ENCODE data around the gene KCNH6. TPM values are rescaled to one million over a fixed set of nuclear protein-coding genes. Genes with fewer than 3 reads are reported as not detected.

The KCNH6 gene
- total RNA-seq, 2 experiments from 2014 or later: not detected

DNA sequence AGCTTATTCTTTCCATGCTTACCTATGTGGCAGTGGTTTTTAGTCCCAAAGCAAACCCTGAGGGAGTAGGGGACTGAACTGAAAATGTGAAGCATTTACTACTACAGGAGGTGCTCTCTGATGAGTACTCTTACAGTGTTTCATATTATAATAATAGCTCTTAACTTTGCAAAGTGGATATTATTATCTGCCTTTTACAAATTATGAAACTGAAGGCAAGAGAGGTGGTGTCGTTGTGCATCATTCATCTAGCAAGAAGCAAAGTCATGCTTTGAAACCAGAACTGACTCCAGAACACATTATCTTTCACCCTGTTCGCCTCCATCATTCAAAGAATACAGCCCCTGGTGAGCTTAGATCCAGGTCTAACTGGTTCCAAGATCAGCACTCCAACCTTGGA is 8.2 kb upstream of the KCNH6 start:
- POLR2A ChIA-PET: no interaction called here
- no peak overlapping the region for H3K27ac Mint-ChIP-seq

GRCh38 chr17:63515426-63515825 is 7.7 kb upstream of the KCNH6 start:
- H3K27me3 Mint-ChIP-seq: peaks cover 3% of the 10 kb centered on the region
- DNase-seq (no peak), ATAC-seq (no peak)
- peaks cover 11% of the 10 kb centered on the region for H3K4me1 Mint-ChIP-seq
- no peaks in the 10 kb centered on the region for H3K36me3 Mint-ChIP-seq (ENCODE audit: low read depth)
- CTCF ChIA-PET: interaction anchor here (1.0 kb wide), 1 partner anchor 66 kb away, joined by 3 read pairs; no protein-coding TSS in a partner anchor
- no peaks in the 10 kb centered on the region for H3K9me3 Mint-ChIP-seq (ENCODE audit: low read depth)
- intact Hi-C loops (cut with DNase I, micrococcal nuclease): no loop called here
- POLR2A ChIA-PET: no interaction called here
- no peak overlapping the region for H3K4me3 Mint-ChIP-seq
- H3K27ac Mint-ChIP-seq: no peak overlapping the region

More for the DNA sequence above, 8.2 kb upstream of the KCNH6 start:
- peaks cover 3% of the 10 kb centered on the region for H3K27me3 Mint-ChIP-seq
- peak; percentile 39 for ATAC-seq
- CTCF ChIA-PET: interaction anchor here (1.0 kb wide), 1 partner anchor 67 kb away, joined by 3 read pairs; no protein-coding TSS in a partner anchor
- H3K9me3 Mint-ChIP-seq (ENCODE audit: low read depth): no peaks in the 10 kb centered on the region
- peaks cover 11% of the 10 kb centered on the region for H3K4me1 Mint-ChIP-seq
- intact Hi-C loops (cut with DNase I, micrococcal nuclease): no loop called here
- H3K4me3 Mint-ChIP-seq: no peak overlapping the region
- no peak for DNase-seq
- no peaks in the 10 kb centered on the region for H3K36me3 Mint-ChIP-seq (ENCODE audit: low read depth)

GRCh38 chr17:63516910-63517824 is 6.0 kb upstream of the KCNH6 start:
- peak; percentile 65 for DNase-seq
- ChIA-PET CTCF (no interaction called here), POLR2A (no interaction called here)
- peak; percentile 88 for ATAC-seq
- H3K9me3 Mint-ChIP-seq (ENCODE audit: low read depth): no peaks in the 10 kb centered on the region
- peaks cover 3% of the 10 kb centered on the region for H3K27me3 Mint-ChIP-seq
- H3K27ac Mint-ChIP-seq: no peak overlapping the region
- intact Hi-C loops (cut with DNase I, micrococcal nuclease): no loop called here
- no peaks in the 10 kb centered on the region for H3K36me3 Mint-ChIP-seq (ENCODE audit: low read depth)
- no peak overlapping the region for H3K4me3 Mint-ChIP-seq
- H3K4me1 Mint-ChIP-seq: peaks cover 11% of the 10 kb centered on the region

GRCh38 chr17:63517825-63518534 is 5.2 kb upstream of the KCNH6 start:
- no peak overlapping the region for H3K27ac Mint-ChIP-seq
- intact Hi-C loops (cut with DNase I, micrococcal nuclease): no loop called here
- peaks cover 3% of the 10 kb centered on the region for H3K27me3 Mint-ChIP-seq
- H3K36me3 Mint-ChIP-seq (ENCODE audit: low read depth): no peaks in the 10 kb centered on the region
- no peaks in the 10 kb centered on the region for H3K9me3 Mint-ChIP-seq (ENCODE audit: low read depth)
- DNase-seq (no peak), ATAC-seq (no peak)
- H3K4me3 Mint-ChIP-seq: no peak overlapping the region
- CTCF ChIA-PET: no interaction called here
- POLR2A ChIA-PET: interaction anchor here (0.6 kb wide), 1 partner anchor 93 kb away, joined by 8 read pairs; no protein-coding TSS in a partner anchor
- peaks cover 11% of the 10 kb centered on the region for H3K4me1 Mint-ChIP-seq

GRCh38 chr17:63519116-63519881 is 3.9 kb upstream of the KCNH6 start:
- Mint-ChIP-seq H3K4me1 (peaks cover 14% of the 10 kb centered on the region), H3K27ac (no peak overlapping the region), H3K4me3 (no peak overlapping the region), H3K36me3 (ENCODE audit: low read depth) (no peaks in the 10 kb centered on the region), H3K27me3 (peaks cover 11% of the 10 kb centered on the region), H3K9me3 (ENCODE audit: low read depth) (no peaks in the 10 kb centered on the region)
- ATAC-seq (no peak), DNase-seq (no peak)
- ChIA-PET POLR2A (no interaction called here), CTCF (no interaction called here)
- intact Hi-C loops (cut with DNase I, micrococcal nuclease): no loop called here

DNA sequence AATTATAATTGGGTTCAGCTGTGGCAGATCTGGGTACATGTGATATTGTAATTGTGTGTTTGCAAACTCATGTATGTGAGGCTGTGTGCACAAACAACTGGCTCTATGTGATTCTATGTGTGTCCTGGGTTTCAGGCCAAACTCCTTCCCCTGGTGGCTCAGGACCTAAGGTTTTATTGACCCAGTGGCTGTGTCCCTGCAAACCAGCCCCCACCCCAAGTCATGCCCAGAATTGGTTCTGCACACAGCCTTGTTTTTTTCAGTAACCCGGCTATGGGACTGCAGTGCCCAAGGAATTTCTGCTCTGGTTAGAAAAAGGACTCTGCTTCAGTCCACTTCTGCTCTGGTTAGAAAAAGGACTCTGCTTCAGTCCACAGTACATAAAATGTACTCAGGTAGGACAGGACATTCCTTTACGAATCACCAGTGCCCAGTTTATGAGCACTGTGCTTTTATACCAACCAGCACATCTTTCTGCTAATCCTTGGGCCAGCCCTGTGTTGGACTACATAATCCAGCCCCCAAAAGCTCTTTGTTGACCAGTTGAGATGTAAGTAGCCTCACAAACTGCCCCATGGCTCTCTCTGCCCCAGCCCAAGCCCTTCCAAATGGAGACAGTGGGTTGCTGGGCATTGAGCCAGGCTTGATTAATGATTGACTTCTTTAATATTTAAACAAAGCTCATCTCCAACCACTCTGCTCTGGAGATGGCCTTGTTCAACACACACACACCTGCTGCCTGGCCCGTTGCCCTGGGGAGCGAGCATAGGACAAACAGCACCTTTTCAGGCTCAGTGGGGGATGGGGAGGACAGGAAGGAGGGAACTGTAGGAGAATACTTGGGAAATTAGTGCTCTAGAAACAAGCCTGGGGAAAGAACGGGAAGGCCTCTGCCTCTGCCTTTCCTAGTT is 2.9 kb upstream of the KCNH6 start:
- no peak overlapping the region for H3K4me3 Mint-ChIP-seq
- CTCF ChIA-PET: interaction anchor here (0.6 kb wide), 1 partner anchor 11 kb away, joined by 3 read pairs; no protein-coding TSS in a partner anchor
- DNase-seq (no peak), ATAC-seq (no peak)
- H3K27ac Mint-ChIP-seq: no peak overlapping the region
- intact Hi-C loops (cut with DNase I, micrococcal nuclease): no loop called here
- H3K27me3 Mint-ChIP-seq: peaks cover 11% of the 10 kb centered on the region
- POLR2A ChIA-PET: no interaction called here
- no peaks in the 10 kb centered on the region for H3K36me3 Mint-ChIP-seq (ENCODE audit: low read depth)
- no peaks in the 10 kb centered on the region for H3K9me3 Mint-ChIP-seq (ENCODE audit: low read depth)
- H3K4me1 Mint-ChIP-seq: peaks cover 14% of the 10 kb centered on the region

- intact Hi-C loops (cut with DNase I, micrococcal nuclease): no loop called here
- H3K27me3 Mint-ChIP-seq: peaks cover 10% of the 10 kb centered on the region
- ChIA-PET POLR2A (interaction anchor here (1.2 kb wide), 1 partner anchor 26 kb away, joined by 3 read pairs; the partner anchor contains the start of gene DCAF7), CTCF (no interaction called here)
- no peak overlapping the region for H3K27ac Mint-ChIP-seq
- no peaks in the 10 kb centered on the region for H3K36me3 Mint-ChIP-seq (ENCODE audit: low read depth)
- DNase-seq (no peak), ATAC-seq (no peak)
- H3K4me1 Mint-ChIP-seq: peaks cover 3% of the 10 kb centered on the region
- H3K9me3 Mint-ChIP-seq (ENCODE audit: low read depth): no peaks in the 10 kb centered on the region
- no peak overlapping the region for H3K4me3 Mint-ChIP-seq
Observed at GRCh38 chr17:63524051-63524450, 893 bp downstream of the KCNH6 start.

DNA sequence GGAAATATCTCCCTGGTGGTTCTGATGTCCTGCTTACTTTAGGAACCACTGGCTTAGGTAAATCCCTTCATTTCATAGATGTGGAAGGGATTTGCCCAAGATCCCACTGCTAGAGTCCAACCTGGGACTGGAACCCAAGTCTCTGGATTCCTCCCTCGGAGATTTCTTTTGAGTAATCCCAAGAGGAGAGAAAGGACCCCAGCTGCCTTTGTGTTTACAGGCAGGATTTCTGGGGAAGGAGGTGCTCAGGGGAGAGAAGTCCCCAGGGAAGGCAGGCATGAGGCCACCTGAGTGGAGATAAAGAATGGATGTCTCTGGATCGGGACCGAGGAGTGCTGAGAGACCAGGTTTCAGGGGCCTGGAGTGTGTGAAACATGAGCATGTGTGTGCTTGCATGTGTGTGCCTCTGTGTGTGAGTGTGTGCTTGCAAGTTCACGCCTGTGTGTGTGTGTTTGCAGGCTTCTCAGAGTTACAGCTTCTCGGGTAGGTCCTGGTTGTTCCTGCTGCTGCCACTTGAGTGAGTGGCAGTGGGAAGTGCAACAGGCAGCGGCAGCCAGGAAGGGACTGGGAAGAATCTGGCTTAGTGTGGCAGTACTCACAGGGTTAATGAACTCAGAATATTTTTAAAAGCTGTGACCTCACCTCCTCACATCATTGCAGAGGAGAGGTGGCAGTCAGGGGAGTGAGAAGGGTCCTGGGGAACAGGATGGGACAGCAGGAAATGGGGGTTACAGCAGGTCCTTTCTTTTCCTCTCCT is 2.2 kb downstream of the KCNH6 start:
- no peak overlapping the region for H3K27ac Mint-ChIP-seq
- DNase-seq (no peak), ATAC-seq (no peak)
- H3K9me3 Mint-ChIP-seq (ENCODE audit: low read depth): no peaks in the 10 kb centered on the region
- no peak overlapping the region for H3K4me3 Mint-ChIP-seq
- H3K4me1 Mint-ChIP-seq: peaks cover 3% of the 10 kb centered on the region
- intact Hi-C loops (cut with DNase I, micrococcal nuclease): no loop called here
- CTCF ChIA-PET: interaction anchor here (0.6 kb wide), 1 partner anchor 24 kb away, joined by 3 read pairs; no protein-coding TSS in a partner anchor
- H3K27me3 Mint-ChIP-seq: peaks cover 10% of the 10 kb centered on the region
- POLR2A ChIA-PET: interaction anchor here (0.6 kb wide), 1 partner anchor 93 kb away, joined by 3 read pairs; no protein-coding TSS in a partner anchor
- H3K36me3 Mint-ChIP-seq (ENCODE audit: low read depth): no peaks in the 10 kb centered on the region

- POLR2A ChIA-PET: no interaction called here
- H3K36me3 Mint-ChIP-seq (ENCODE audit: low read depth): no peaks in the 10 kb centered on the region
- H3K4me1 Mint-ChIP-seq: peaks cover 3% of the 10 kb centered on the region
- H3K9me3 Mint-ChIP-seq (ENCODE audit: low read depth): no peaks in the 10 kb centered on the region
- peaks cover 10% of the 10 kb centered on the region for H3K27me3 Mint-ChIP-seq
- DNase-seq (no peak), ATAC-seq (no peak)
- intact Hi-C loops (cut with DNase I, micrococcal nuclease): no loop called here
- no peak overlapping the region for H3K4me3 Mint-ChIP-seq
- CTCF ChIA-PET: interaction anchor here (0.6 to 1.0 kb wide), 4 partner anchors 36 to 171 kb away, joined by 3 read pairs; no protein-coding TSS in a partner anchor
- no peak overlapping the region for H3K27ac Mint-ChIP-seq
Observed at GRCh38 chr17:63526861-63527260, 3.7 kb downstream of the KCNH6 start.

GRCh38 chr17:63528183-63528582 is 5.0 kb downstream of the KCNH6 start:
- Mint-ChIP-seq H3K4me1 (peaks cover 3% of the 10 kb centered on the region), H3K27me3 (peaks cover 10% of the 10 kb centered on the region), H3K27ac (no peak overlapping the region), H3K36me3 (ENCODE audit: low read depth) (no peaks in the 10 kb centered on the region), H3K4me3 (no peak overlapping the region), H3K9me3 (ENCODE audit: low read depth) (no peaks in the 10 kb centered on the region)
- DNase-seq: no peak
- intact Hi-C loops (cut with DNase I, micrococcal nuclease): no loop called here
- no peak for ATAC-seq
- CTCF ChIA-PET: interaction anchor here (1.0 kb wide), 1 partner anchor 84 kb away, joined by 4 read pairs; no protein-coding TSS in a partner anchor
- POLR2A ChIA-PET: no interaction called here
